Neutrophil (primary cell): ENCODE results near the gene AP3S2.

ENCODE experiments used
- H3K27ac ChIP-seq: fragments of 200-600 bp; sonication (generic); 2 replicates; pipeline ENCODE4 v1.5.1; 2016; ENCODE audit warnings: mild to moderate bottlenecking, moderate library complexity
- H3K27me3 ChIP-seq: fragments of 200-600 bp; sonication (generic); 2 replicates; pipeline ENCODE4 v1.6.0; 2016; ENCODE audit warnings: mild to moderate bottlenecking
- H3K36me3 ChIP-seq: fragments of 200-600 bp; sonication (generic); 2 replicates; pipeline ENCODE4 v1.5.1; 2017
- H3K4me1 ChIP-seq, 2 experiments: fragments of 200-600 bp in 1 of 2; sonication (generic) in 1 of 2; 1 replicate in 1 of 2; 2 replicates in 1 of 2; pipeline versions ENCODE4 v1.5.1 to v1.6.1; 2013 to 2016; ENCODE audit warnings: low read depth in 1 of 2, low read length in 1 of 2, mild to moderate bottlenecking in 1 of 2, moderate library complexity in 1 of 2; ENCODE audit not compliant: control insufficient read depth in 1 of 2, insufficient read depth in 1 of 2
- H3K4me3 ChIP-seq, 2 experiments: fragments of 200-600 bp in 1 of 2; sonication (generic) in 1 of 2; 1 replicate in 1 of 2; 2 replicates in 1 of 2; pipeline ENCODE4 v1.5.1; 2013 to 2016; ENCODE audit warnings: low read depth in 1 of 2, low read length in 1 of 2, mild to moderate bottlenecking in 1 of 2, moderate library complexity in 1 of 2
- H3K9me3 ChIP-seq: fragments of 200-600 bp; sonication (generic); 2 replicates; pipeline ENCODE4 v1.5.1; 2016
- CTCF ChIP-seq: fragments of 200-600 bp; sonication (generic); IDR thresholded peaks from 2 replicates; pipeline ENCODE4 v1.5.1; 2016; ENCODE audit warnings: antibody characterized with exemption

The AP3S2 gene

DNA sequence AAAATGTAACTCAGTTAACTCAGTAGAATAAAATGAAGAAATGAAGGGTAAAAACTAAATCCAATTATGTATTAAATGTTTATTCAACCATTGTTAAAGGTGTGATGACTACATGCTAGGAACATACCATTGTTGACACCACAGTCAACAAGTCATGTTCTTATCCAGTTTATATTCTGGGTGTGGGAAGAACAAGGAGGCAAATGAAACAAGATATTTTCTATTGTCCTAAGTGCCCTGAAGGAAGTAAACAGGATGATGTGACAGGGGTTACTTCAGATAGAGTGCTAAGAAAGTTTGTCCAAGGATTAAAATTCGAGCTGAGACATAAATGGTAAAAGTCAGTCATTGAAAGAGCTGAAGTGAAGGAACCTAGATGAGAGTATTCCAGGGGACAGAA is 13.1 kb downstream of the AP3S2 start:
- Histone ChIP-seq H3K9me3 (no peaks in the 10 kb centered on the region), H3K27me3 (no peaks in the 10 kb centered on the region), H3K27ac (peak overlapping the region; percentile 37), H3K36me3 (no peaks in the 10 kb centered on the region), H3K4me3 (no peak overlapping the region), H3K4me1 (peaks cover 51 to 58% of the 10 kb centered on the region in 2 experiments)
- TF ChIP-seq CTCF, result no peak

GRCh38 chr15:89878323-89878722 is 15.5 kb downstream of the AP3S2 start:
- TF ChIP-seq CTCF, result no peak
- Histone ChIP-seq H3K4me1 (peaks cover 48 to 49% of the 10 kb centered on the region in 2 experiments), H3K4me3 (peak overlapping the region in 1 of 2 experiments; percentile 32), H3K9me3 (no peaks in the 10 kb centered on the region), H3K27ac (peak overlapping the region; percentile 95), H3K36me3 (no peaks in the 10 kb centered on the region), H3K27me3 (no peaks in the 10 kb centered on the region)

DNA sequence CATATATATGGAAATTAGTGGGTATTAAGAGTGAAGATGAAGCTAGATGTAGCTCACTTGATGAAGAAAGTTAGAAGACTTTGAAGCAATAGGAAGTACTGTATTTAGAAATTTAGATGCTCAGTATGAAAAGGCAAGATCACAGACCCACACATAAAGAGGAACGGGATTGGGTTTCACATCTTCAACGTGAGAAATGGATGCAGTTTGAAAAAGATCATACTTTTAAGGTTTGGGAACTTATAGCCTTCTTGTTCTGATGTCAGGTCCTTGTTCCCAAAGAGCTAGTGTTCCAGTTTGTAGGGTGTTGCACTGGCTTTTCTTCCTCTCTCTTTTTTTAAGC is 16.7 kb downstream of the AP3S2 start:
- Histone ChIP-seq H3K36me3 (no peaks in the 10 kb centered on the region), H3K27me3 (no peaks in the 10 kb centered on the region), H3K9me3 (no peaks in the 10 kb centered on the region), H3K4me1 (peaks cover 47 to 49% of the 10 kb centered on the region in 2 experiments), H3K27ac (peak overlapping the region; percentile 95), H3K4me3 (peak overlapping the region; percentile 32 to 46)
- TF ChIP-seq CTCF, result no peak

GRCh38 chr15:89876396-89877082 is 17.3 kb downstream of the AP3S2 start:
- no peaks in the 10 kb centered on the region for H3K27me3 ChIP-seq
- peaks cover 47 to 49% of the 10 kb centered on the region in 2 experiments for H3K4me1 ChIP-seq
- H3K36me3 ChIP-seq, result peaks cover 2% of the 10 kb centered on the region
- TF ChIP-seq CTCF, result no peak
- no peaks in the 10 kb centered on the region for H3K9me3 ChIP-seq
- peak overlapping the region; percentile 95 for H3K27ac ChIP-seq
- peak overlapping the region; percentile 32 to 46 for H3K4me3 ChIP-seq

GRCh38 chr15:89875741-89876140 is 18.1 kb downstream of the AP3S2 start:
- no peak for TF ChIP-seq CTCF
- Histone ChIP-seq H3K4me3 (peak overlapping the region; percentile 32 to 46), H3K27ac (peak overlapping the region; percentile 95), H3K4me1 (peaks cover 47 to 51% of the 10 kb centered on the region in 2 experiments), H3K36me3 (peaks cover 8% of the 10 kb centered on the region), H3K9me3 (no peaks in the 10 kb centered on the region), H3K27me3 (no peaks in the 10 kb centered on the region)
